ENCODE data around the gene CDH2. TPM values are rescaled to one million over a fixed set of nuclear protein-coding genes. Genes with fewer than 3 reads are reported as not detected.

Gene CDH2
- total RNA-seq, 1 experiment from 2014 or later: 36.2 TPM

DNA sequence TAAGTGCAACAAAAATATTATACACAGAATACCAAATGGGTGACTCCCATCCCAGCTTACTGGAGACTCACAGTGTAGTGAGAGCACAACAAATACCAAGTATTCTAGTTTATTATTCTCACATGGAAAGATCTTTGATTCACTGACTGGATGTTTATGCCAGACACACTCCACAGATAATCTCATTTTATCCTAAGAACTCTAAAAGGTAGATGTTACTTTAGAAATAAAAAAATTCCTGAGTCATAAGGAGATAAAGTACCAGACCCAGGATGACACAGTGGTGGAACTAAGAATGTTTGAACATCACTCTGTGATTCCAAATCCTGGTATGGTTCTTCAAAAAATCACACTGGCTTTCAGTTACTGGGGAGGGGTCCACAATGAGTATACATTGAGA, 136.2 kb downstream of the CDH2 start:
- Histone ChIP-seq H3K4me2 (ENCODE audit: insufficient read depth, insufficient read length, low read length) (no peak overlapping the region), H3K9me3 (ENCODE audit: control insufficient read depth, low read depth, low read length) (no peaks in the 10 kb centered on the region), H3K23me2 (ENCODE audit: insufficient read length, low read depth, low read length, poor library complexity, severe bottlenecking) (no peaks in the 10 kb centered on the region), H2BK12ac (ENCODE audit: insufficient read length, low read depth, low read length) (no peak overlapping the region), H4K20me1 (ENCODE audit: control insufficient read depth, insufficient read depth, insufficient read length) (no peaks in the 10 kb centered on the region), H3K4ac (ENCODE audit: low read depth, low read length) (no peak overlapping the region), H2BK120ac (ENCODE audit: low read depth, low read length, poor library complexity, severe bottlenecking) (no peak overlapping the region), H3K27ac (ENCODE audit: insufficient read length, low read depth, low read length) (no peak overlapping the region), H4K8ac (replicated peaks; ENCODE audit: insufficient read length, low read depth, low read length) (no peak overlapping the region), H2AFZ (ENCODE audit: low read length) (no peak overlapping the region), H3K27me3 (ENCODE audit: insufficient read depth, low read length) (no peaks in the 10 kb centered on the region), H3K18ac (ENCODE audit: insufficient read length, low read depth, low read length) (no peak overlapping the region), H3K14ac (ENCODE audit: insufficient read depth, low read length) (no peak overlapping the region), H2BK15ac (ENCODE audit: low read depth, low read length) (no peak overlapping the region), H2BK20ac (ENCODE audit: low read depth, low read length, poor library complexity, severe bottlenecking) (no peak overlapping the region), H2AK5ac (ENCODE audit: insufficient read length, low read length) (no peak overlapping the region), H3K23ac (ENCODE audit: insufficient read length, low read depth, low read length) (no peak overlapping the region), H4K91ac (ENCODE audit: insufficient read length, low read depth, low read length) (no peak overlapping the region), H3K79me1 (ENCODE audit: insufficient read depth, low read depth, low read length, poor library complexity, severe bottlenecking) (no peaks in the 10 kb centered on the region), H3K79me2 (ENCODE audit: insufficient read depth, low read length) (no peaks in the 10 kb centered on the region; the same call in 1 of the 2 replicates), H3K4me1 (ENCODE audit: insufficient read depth, low read length) (peaks cover 13% of the 10 kb centered on the region), H3T11ph (ENCODE audit: low read length) (no peak overlapping the region), H2BK5ac (ENCODE audit: insufficient read length, low read length) (no peak overlapping the region), H4K5ac (ENCODE audit: insufficient read length, low read depth, low read length) (no peak overlapping the region), H3K9ac (ENCODE audit: extremely low read depth, insufficient read length, low read length) (no peak overlapping the region), H3K56ac (ENCODE audit: insufficient read length, low read depth, low read length) (no peak overlapping the region)
- Mint-ChIP-seq H3K9me3 (no peaks in the 10 kb centered on the region), H3K36me3 (ENCODE audit: insufficient read depth in 1 of 3, low read depth in 3 of 3) (no peaks in the 10 kb centered on the region), H3K27me3 (ENCODE audit: low read depth) (no peaks in the 10 kb centered on the region), H3K4me3 (no peak overlapping the region), H3K27ac (no peak overlapping the region), H3K4me1 (peaks cover 34 to 43% of the 10 kb centered on the region in 2 experiments)
- TF ChIP-seq CTCF (conservative IDR thresholded peaks at IDR 0.05): no peak
- no peak for DNase-seq
